GM21447 (cell line): ENCODE results near the gene PJVK.

ENCODE experiments used
- ATAC-seq: cut with Tn5 transposase; IDR thresholded peaks from one replicate; pipeline ENCODE4 v1.9.1; 2021; ENCODE audit not compliant: unreplicated experiment

PJVK gene

DNA sequence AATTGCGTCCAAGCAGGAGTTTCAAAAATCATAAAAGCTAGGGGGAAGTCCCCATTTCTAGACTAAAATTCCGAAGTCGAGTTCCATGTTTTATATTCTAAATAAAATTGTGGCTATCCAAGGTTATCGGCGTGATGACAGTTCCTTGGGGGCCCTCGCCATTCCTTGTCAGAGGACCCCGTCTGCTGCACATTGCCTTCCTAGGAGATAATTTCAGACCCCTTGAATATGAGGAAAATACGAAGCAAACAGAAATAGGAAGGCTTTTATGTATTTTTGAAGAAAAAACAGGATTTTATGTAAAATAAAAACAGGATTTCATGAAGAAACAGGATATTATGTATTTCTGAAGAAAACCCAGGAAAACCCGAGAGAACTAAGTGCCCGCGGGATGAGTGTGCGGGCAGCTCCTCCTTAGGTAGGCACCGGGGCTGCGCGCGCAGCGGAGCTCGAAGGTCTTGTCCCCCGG, 28.6 kb downstream of the PJVK start:
- no peak for ATAC-seq

DNA sequence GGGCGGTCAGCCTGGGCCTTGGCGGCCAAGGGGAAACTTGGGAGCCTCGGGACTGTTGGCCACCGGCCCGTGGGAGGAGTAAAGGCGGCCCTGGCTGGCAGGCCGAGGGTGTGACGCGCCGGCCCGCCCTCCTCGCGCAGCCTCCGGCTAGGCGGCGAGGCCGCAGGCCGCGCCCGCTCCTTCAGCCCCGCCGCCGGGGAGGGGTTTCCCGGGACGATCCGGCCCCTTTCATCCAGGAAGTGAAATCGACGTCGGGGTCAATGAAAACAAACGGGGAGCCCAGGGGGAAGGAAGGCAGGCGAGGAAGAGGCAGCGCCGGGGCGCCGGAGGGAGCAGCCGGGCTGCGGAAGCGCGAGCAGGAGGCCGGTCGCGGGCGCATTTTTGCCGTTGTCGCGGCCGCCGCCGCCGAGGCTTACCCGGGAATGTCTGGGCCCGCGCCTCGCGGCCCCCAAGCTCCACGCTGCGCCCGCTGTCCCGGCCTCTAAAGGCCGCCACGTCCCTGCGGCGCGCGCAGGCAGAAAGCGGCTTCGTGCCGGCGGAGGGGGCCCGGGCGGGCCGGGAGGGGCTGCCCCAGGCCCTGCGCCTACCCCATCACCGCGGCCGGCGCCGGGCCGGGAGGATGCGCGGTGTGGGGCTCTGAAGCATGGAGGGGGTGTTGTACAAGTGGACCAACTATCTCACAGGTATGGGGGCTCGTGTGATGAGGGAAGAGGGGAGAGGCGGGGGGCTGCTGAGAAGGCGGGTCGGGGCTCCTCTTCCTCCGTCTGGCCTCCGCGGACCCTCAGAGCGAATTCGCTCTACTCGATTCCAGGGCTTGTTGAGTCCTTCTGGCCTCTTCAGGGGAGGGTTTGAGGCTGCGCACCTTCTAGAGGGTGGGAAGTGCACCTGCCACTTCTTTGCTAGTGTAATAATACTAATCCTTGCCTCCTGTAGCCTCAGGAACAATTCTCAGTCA, 29.3 kb downstream of the PJVK start, which contains the start of gene PLEKHA3:
Gene PLEKHA3, plus strand, starts transcription at position 231 of the 955 bp plus-strand sequence. Its CDS starts 413 bp downstream, at position 644.
- peak; percentile 54 for ATAC-seq

DNA sequence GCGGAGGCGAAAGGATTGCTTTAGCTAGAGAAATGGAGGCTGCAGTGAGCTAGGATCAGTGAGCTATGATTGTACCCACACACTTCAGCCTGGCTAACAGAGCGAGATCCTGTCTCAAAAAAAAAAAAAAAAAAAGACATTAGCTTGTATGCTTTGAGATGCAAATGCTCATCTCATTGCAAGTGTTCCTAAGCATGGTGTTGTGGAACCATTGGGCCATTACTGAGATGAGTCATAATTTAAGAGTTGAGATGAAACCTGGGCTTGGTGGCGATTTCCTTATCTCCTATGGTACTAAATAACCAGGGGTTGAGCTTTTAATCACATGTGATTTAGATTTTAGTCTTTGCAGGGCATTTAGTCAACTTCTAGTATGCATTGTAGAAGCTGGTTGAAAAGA, 31.3 kb downstream of the PJVK start:
- ATAC-seq, result peak; percentile 30

DNA sequence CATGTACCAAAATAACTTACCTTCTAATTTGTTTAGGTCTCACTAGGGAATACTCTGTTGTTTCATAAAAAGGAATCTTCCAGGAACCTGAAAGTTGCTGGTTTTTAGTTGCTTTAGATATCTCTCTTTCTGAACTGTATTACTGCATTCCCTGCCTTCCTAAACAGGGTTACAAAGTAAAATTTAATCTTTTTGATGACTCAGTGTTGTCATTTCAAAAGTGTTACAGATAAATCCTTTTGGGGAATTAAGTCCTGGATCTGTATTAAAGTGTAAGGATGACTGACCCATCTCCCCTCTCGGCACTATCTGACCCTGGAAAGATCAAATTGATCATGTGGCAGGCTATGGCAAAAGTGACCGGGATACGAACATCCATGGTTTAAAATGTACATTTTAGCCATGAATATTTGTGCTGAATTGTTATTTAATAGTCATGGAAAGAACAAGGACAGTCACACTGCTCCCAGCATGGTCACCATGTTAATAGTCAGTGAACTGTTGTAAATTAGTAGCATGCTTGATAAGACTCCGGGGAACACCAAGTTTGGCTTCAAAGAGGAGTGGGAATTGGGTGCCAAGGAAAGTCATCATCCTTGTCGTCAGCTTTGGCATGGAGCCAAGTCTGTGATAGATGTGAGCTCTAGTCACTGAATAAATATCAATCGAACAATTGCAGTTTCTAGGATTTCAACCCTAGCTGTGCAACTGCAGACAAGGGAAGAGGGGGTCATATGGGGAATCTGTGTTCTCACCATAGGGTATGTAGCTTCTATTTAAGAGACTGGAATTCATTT, 33.3 kb downstream of the PJVK start:
- ATAC-seq, result no peak

DNA sequence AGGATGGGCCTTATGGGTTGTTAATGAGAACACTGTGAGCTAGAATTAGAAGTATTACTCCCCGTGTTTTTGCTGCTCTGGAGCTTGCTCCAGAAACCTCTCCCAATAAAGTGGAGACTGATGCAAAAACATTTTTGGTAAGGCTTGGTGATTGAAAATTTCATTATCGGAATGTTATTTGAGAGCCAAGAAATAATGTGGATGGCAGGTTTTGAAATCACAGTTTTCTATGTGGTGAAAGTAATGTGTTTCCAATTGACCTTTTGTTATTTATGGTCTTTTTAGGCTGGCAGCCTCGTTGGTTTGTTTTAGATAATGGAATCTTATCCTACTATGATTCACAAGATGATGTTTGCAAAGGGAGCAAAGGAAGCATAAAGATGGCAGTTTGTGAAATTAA, 34.2 kb downstream of the PJVK start:
- ATAC-seq, result no peak

DNA sequence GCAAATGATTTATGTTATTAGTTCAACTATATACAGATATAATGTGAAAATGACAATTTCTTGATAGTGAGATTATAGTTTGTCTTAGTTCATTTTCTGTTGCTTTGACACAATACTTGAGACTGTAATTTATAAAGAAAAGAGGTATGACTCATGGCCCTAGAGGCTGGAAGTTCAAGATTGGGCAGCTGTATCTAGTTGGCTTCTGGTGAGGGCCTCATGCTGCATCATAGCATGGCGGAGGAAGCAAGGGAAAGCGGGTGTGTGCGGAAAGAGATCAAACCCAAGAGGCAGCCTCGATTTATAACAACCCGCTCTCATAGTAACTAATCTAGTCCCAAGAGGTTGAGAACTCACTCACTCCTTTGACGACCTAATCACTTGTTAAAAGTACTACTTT, 40.4 kb downstream of the PJVK start:
- ATAC-seq, result no peak

DNA sequence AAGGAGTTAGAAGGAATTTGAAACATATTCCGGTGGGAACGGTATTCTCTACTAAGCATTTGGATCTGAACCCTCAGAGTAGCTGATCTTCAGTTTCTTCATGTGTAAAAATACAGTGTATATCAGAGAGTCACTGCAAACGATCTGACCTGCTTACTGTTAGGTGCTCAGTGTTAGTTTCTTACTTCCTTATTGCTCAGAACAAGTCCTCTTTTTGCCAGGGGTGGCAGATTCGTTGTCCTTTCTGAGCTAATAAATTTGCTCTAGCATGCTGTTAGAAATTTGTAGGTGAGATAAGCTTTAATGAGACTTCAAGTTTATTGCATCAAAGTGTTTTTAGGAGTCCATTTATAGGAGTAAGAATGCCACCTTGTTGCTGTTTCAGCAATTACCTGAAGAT, 44.9 kb downstream of the PJVK start:
- ATAC-seq, result no peak

- peak; percentile 60 for ATAC-seq
These were observed 47.0 kb downstream of the PJVK start for GRCh38 chr2:178498137-178498536.

DNA sequence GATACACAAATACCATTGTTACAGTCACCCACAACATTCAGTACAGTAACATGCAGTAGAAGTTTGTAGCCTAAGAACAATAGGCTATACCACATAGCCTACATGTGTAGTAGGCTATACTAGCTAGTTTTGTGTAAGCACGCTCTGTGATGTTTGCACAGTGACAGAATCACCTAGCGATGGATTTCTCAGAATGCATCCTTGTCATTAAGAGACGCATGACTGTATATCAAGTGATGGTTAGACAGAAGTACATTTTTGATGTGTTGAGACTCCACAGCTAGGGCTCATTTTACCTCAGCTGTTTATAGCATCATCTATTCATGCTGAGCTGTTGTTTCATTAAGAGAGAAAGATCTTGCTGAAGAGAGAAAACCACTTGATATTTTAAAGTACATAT, 48.5 kb downstream of the PJVK start:
- ATAC-seq, result no peak

DNA sequence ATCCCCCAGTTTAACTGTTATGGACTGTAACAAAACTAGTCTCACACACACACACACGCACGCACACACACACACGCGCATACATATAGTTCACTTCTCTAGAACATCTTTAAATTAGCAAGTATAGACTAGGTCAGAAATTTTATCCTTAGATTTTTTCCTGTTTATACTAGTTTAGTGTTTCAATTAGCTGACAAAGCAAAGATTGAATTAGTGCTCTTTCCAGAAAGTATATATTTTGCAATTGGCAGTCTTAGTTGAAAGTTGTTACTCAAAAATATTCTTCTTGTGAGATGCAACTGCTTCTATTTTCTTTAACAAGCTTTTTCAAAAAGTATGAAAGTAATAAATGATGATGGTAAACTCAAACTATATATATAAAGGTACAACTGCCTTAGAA, 51.6 kb downstream of the PJVK start:
- no peak for ATAC-seq

GRCh38 chr2:178506101-178506500, 54.9 kb downstream of the PJVK start:
- ATAC-seq, result no peak

DNA sequence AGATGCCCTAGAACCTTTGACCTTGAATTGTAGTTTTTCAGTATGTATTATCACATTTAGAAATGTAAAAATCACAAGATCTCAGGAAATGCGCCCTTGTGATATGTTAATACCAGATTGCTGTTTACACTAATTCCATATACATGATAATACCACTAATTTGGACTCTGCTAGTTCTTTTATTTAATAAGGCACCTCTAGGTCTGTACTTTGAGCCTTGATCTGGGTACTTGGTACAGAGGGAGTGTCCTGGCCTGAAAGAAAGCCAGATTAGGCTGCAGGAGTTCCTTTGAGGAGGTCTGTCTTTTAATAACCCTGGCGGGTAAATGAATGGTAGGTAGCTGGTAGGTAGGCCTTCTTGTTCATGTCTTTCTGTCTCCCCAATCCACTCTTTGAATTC, 55.3 kb downstream of the PJVK start:
- no peak for ATAC-seq

- no peak for ATAC-seq
These were observed 55.8 kb downstream of the PJVK start for GRCh38 chr2:178506949-178507348.

GRCh38 chr2:178508646-178509045, 57.5 kb downstream of the PJVK start:
- ATAC-seq, result no peak

DNA sequence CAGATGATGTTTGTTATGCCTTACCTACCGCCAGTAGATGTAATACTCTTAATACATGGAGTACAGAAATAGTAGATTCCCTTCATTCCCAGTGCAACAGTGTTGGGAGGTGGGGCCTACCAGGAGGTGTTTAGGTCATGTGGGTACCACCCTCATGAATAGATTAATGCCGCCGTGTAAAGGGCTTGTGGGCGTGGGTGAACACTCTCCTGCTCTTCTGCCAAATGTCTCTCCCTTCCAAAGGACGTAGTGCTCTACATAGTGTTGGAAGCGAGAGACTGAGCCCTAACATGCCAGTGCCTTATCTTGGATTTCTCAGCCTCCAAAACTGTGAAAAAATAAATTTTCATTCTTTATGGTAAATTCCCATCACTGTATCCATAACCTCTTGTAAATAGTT, 59.2 kb downstream of the PJVK start:
- ATAC-seq, result no peak
